Kidney epithelial cell (primary cell): ENCODE results near the gene CACNA2D1. TPM values are rescaled to one million over a fixed set of nuclear protein-coding genes. Genes with fewer than 3 reads are reported as not detected.
"Not testable (repeated sequence)": the region's sequence is repeated elsewhere in the genome, so short reads cannot be mapped to it uniquely, and the experiment has no call there.

ENCODE experiments used
- DNase-seq: peaks from one replicate; pipeline ENCODE4 v3.0.0-alpha.2; 2010; ENCODE audit warnings: low read depth
- H3K27me3 ChIP-seq: 2 replicates; pipeline ENCODE4 v1.6.0; 2011; ENCODE audit warnings: low read length; ENCODE audit not compliant: control insufficient read depth, insufficient read depth
- H3K36me3 ChIP-seq: 2 replicates; pipeline ENCODE4 v1.5.1; 2011; ENCODE audit warnings: low read length; ENCODE audit not compliant: control insufficient read depth, insufficient read depth
- H3K4me3 ChIP-seq: 2 replicates; pipeline ENCODE4 v1.5.1; 2011; ENCODE audit warnings: low read depth, mild to moderate bottlenecking, control low read depth, low read length
- total RNA-seq: library from RNA; depleted of rRNA; stranded (reverse); fragments of >200 nt; gene quantifications from 2 replicates; pipeline ENCODE4 v1.2.3, GENCODE V29; 2015
- TF ChIP-seq, protein P1 (sequence below): IDR thresholded peaks from 2 replicates; pipeline ENCODE4 v1.5.1; 2011; ENCODE audit warnings: mild to moderate bottlenecking, moderate library complexity, low read length, control low read depth, inconsistent platforms; ENCODE audit not compliant: insufficient read depth, poor library complexity, severe bottlenecking

The CACNA2D1 gene
- total RNA-seq, 1 donor from 2014 or later: 5.9 TPM

DNA sequence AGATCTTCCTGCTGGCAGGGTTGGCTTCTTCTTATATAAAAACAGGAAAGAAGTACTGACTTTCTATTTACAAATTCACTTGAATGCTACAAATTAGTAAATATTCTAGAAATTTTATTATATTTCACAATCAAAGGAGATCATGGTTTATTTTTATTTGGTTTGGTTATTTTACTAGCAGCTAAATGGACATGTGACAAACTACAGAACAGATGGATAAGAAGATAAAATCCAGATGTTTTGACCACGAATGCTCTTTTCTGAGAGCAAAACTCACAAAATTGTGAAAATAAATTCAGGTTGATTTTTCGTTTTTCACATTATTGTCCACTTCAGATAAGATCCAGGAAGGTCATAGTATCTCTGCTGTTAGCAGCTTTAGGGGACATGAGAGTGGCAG is 55.4 kb downstream of the CACNA2D1 start:
- Histone ChIP-seq H3K4me3 (no peak overlapping the region), H3K36me3 (no peaks in the 10 kb centered on the region), H3K27me3 (no peaks in the 10 kb centered on the region)
- TF ChIP-seq, protein P1, sequence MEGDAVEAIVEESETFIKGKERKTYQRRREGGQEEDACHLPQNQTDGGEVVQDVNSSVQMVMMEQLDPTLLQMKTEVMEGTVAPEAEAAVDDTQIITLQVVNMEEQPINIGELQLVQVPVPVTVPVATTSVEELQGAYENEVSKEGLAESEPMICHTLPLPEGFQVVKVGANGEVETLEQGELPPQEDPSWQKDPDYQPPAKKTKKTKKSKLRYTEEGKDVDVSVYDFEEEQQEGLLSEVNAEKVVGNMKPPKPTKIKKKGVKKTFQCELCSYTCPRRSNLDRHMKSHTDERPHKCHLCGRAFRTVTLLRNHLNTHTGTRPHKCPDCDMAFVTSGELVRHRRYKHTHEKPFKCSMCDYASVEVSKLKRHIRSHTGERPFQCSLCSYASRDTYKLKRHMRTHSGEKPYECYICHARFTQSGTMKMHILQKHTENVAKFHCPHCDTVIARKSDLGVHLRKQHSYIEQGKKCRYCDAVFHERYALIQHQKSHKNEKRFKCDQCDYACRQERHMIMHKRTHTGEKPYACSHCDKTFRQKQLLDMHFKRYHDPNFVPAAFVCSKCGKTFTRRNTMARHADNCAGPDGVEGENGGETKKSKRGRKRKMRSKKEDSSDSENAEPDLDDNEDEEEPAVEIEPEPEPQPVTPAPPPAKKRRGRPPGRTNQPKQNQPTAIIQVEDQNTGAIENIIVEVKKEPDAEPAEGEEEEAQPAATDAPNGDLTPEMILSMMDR: no peak
- no peak for DNase-seq

DNA sequence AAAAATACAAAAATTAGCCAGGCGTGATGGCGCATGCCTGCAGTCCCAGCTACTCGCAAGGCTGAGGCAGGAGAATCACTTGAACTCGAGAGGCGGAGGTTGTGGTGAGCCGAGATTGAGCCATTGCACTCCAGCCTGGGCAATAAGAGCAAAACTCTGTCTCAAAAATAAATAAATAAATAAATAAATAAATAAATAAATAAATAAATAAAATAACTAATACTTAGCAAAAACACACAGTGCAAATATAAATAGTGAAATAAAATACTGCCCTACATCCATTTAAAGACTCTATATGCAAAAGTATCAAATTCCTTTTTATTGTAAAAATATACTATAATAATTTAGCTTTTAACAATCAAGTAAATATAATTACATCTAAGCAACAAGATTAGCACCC is 57.0 kb downstream of the CACNA2D1 start:
- not testable (repeated sequence) for DNase-seq, H3K4me3 ChIP-seq

DNA sequence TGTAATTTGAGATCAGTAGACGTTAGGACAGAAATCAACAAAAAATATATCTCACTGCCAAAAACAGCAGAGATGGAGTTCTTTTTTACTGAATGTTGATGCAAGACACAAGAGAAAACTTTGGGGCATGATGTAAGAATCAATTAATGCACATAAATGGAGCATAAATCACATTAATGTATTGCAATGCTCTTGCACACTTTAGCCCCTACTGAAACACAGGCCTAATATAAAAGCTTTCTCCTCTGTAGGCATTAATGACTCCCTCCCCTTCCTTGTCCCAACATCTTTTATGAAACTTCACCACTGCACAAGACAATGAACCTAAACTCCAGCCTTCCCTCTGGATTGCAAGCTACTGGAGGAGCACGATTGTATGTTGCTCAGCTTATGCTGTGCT is 58.8 kb downstream of the CACNA2D1 start:
- Histone ChIP-seq H3K36me3 (no peaks in the 10 kb centered on the region), H3K4me3 (no peak overlapping the region), H3K27me3 (no peaks in the 10 kb centered on the region)
- TF ChIP-seq, protein P1: no peak
- no peak for DNase-seq

More for the DNA sequence above, 57.0 kb downstream of the CACNA2D1 start:
- not testable (repeated sequence) for H3K27me3 ChIP-seq, H3K36me3 ChIP-seq

DNA sequence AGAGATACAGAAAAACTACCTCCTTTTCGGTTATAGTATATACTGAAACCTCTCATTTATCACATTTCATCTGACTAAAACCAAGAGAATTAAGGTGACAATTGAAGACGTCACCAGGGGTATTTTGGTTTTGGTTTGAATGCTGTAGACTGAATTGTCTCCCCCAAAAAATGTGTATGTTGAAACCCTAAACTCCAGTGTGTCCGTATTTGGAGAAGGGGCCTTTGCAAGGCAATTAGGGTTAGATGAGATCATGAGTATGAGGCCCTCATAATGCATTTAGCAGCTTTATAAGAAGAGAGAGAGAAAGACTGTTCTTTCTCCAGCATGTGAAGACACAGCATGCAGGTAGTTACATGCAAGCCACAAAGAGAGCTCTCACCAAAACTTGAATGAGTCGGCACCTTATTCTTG is 59.5 kb downstream of the CACNA2D1 start:
- TF ChIP-seq, protein P1: no peak
- H3K36me3 ChIP-seq: no peaks in the 10 kb centered on the region
- H3K4me3 ChIP-seq: no peak overlapping the region
- DNase-seq: no peak
- no peaks in the 10 kb centered on the region for H3K27me3 ChIP-seq

DNA sequence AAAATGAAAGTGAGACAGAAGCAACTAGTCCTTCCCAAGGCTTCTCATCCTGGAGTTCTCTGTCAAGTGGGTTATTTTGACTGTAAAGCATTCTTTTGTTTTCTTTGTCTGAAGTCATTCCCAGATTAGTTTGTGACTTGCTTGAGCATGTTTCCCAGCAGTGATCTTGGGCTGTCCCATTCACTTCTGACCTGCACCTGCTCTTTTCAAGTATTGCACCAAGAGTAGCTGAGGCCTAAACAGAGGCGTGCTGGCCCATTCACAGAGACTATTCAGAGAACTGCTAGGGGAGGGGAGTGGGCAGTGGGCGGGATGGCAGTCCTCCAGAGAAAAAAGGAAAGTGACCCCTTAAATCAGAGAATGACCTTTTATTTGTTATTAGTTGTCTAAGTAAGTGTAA is 61.3 kb downstream of the CACNA2D1 start:
- Histone ChIP-seq H3K36me3 (no peaks in the 10 kb centered on the region), H3K4me3 (no peak overlapping the region), H3K27me3 (no peaks in the 10 kb centered on the region)
- DNase-seq: no peak
- TF ChIP-seq, protein P1: no peak

DNA sequence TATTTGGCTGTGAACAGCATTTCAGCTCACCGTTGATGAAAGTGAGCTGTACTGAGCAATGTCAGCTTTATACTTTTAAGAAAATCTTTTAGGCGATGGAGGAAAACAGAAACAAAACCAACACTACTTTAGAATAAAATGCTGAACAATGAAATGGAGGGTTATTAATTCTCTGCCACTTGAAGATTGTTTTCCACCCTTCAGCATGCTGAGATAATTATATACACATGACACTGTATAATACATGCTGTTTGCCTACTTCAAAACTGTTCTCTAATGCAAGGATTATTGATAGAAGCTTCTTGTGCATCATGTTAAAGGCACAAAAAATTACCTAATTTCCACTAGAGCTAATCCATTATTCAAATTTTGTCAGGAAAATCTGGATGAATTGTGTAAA is 66.8 kb downstream of the CACNA2D1 start:
- no peak for DNase-seq
- H3K36me3 ChIP-seq: no peaks in the 10 kb centered on the region
- no peaks in the 10 kb centered on the region for H3K27me3 ChIP-seq
- TF ChIP-seq, protein P1: no peak
- no peak overlapping the region for H3K4me3 ChIP-seq
